Osteocyte (in vitro differentiated cells): ENCODE data around the gene SLFN12L. TPM values are rescaled to one million over a fixed set of nuclear protein-coding genes. Genes with fewer than 3 reads are reported as not detected.
"Not testable (repeated sequence)": the region's sequence is repeated elsewhere in the genome, so short reads cannot be mapped to it uniquely, and the experiment has no call there.

ENCODE experiments used
- DNase-seq: peaks from one replicate; pipeline ENCODE4 v3.0.0; 2021; ENCODE audit warnings: mixed read lengths; ENCODE audit not compliant: unreplicated experiment; ENCODE audit errors: extremely low spot score
- H3K27ac Mint-ChIP-seq: one replicate; pipeline ENCODE4 v1.8.0; 2021; ENCODE audit warnings: mild to moderate bottlenecking, mixed read lengths; ENCODE audit not compliant: unreplicated experiment
- H3K27me3 Mint-ChIP-seq: one replicate; pipeline ENCODE4 v1.8.0; 2021; ENCODE audit warnings: mixed read lengths; ENCODE audit not compliant: unreplicated experiment
- H3K36me3 Mint-ChIP-seq: one replicate; pipeline ENCODE4 v1.8.0; 2021; ENCODE audit warnings: mixed read lengths; ENCODE audit not compliant: unreplicated experiment
- H3K4me1 Mint-ChIP-seq: one replicate; pipeline ENCODE4 v1.8.0; 2021; ENCODE audit warnings: mixed read lengths; ENCODE audit not compliant: unreplicated experiment
- H3K4me3 Mint-ChIP-seq: one replicate; pipeline ENCODE4 v1.8.0; 2021; ENCODE audit warnings: mild to moderate bottlenecking, moderate library complexity, mixed read lengths; ENCODE audit not compliant: unreplicated experiment
- H3K9me3 Mint-ChIP-seq: one replicate; pipeline ENCODE4 v1.8.0; 2021; ENCODE audit warnings: mixed read lengths; ENCODE audit not compliant: unreplicated experiment
- total RNA-seq: library from RNA; stranded (reverse); gene quantifications from 2 replicates; pipeline ENCODE4 v1.2.1, GENCODE V29; 2021
- TF ChIP-seq, protein P1 (sequence below): fragments of 200-600 bp; sonication (generic); IDR thresholded peaks from 2 replicates; pipeline ENCODE4 v1.5.0; 2021; ENCODE audit warnings: antibody characterized with exemption, mild to moderate bottlenecking, moderate library complexity

Gene SLFN12L
- total RNA-seq, 1 donor from 2014 or later: not detected

DNA sequence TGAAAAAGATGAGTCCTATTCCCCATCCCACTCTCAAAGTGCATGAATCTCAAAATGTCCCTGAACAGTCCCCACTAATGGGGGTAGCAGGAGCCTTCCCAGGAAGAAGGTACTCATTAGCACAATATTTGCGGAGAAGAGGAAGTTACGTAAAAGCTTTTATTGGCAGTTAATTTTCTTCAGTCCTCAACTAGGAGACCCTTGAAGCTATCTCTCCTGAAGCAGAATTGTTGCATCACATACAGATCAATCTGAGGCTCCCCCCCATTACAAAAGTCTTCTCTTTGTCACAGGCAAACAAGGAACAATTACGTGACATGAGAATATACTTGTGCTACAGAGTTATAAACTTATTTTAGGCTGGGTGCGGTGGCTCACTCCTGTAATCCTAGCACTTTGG is 14.2 kb downstream of the SLFN12L start:
- Mint-ChIP-seq H3K9me3 (peaks cover 6% of the 10 kb centered on the region), H3K36me3 (no peaks in the 10 kb centered on the region), H3K27ac (no peak overlapping the region), H3K4me1 (no peaks in the 10 kb centered on the region), H3K4me3 (no peak overlapping the region), H3K27me3 (peaks cover 60% of the 10 kb centered on the region)
- TF ChIP-seq, protein P1, sequence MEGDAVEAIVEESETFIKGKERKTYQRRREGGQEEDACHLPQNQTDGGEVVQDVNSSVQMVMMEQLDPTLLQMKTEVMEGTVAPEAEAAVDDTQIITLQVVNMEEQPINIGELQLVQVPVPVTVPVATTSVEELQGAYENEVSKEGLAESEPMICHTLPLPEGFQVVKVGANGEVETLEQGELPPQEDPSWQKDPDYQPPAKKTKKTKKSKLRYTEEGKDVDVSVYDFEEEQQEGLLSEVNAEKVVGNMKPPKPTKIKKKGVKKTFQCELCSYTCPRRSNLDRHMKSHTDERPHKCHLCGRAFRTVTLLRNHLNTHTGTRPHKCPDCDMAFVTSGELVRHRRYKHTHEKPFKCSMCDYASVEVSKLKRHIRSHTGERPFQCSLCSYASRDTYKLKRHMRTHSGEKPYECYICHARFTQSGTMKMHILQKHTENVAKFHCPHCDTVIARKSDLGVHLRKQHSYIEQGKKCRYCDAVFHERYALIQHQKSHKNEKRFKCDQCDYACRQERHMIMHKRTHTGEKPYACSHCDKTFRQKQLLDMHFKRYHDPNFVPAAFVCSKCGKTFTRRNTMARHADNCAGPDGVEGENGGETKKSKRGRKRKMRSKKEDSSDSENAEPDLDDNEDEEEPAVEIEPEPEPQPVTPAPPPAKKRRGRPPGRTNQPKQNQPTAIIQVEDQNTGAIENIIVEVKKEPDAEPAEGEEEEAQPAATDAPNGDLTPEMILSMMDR: no peak
- no peak for DNase-seq

GRCh38 chr17:35521654-35522256 is 15.7 kb downstream of the SLFN12L start:
- peaks cover 60% of the 10 kb centered on the region for H3K27me3 Mint-ChIP-seq
- H3K4me1 Mint-ChIP-seq, H3K36me3 Mint-ChIP-seq, DNase-seq, H3K9me3 Mint-ChIP-seq, H3K27ac Mint-ChIP-seq, H3K4me3 Mint-ChIP-seq: not testable (repeated sequence)

DNA sequence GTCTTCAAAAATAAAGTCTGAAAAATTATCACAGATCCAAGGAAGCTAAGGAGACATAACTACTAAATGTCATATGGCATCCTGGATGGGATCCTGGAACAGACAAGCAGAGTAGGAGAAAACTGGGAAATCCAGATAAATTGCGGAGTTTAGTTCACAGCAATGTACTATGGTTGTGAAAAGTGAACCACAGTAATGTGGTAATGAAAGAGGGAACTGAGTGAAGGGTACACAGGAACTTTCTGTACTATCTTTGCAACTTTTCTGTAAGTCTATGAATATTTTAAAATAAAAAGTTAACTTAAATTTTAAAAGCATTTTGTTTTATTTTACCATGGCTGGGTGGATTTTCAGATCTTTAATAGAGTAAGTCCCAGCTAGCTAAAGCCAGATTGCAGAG is 16.3 kb downstream of the SLFN12L start:
- H3K36me3 Mint-ChIP-seq: no peaks in the 10 kb centered on the region
- H3K4me1 Mint-ChIP-seq: no peaks in the 10 kb centered on the region
- TF ChIP-seq, protein P1: no peak
- peaks cover 6% of the 10 kb centered on the region for H3K9me3 Mint-ChIP-seq
- no peak for DNase-seq
- H3K27me3 Mint-ChIP-seq: peaks cover 58% of the 10 kb centered on the region
- H3K27ac Mint-ChIP-seq: no peak overlapping the region
- no peak overlapping the region for H3K4me3 Mint-ChIP-seq

GRCh38 chr17:35519906-35520442 is 17.5 kb downstream of the SLFN12L start:
- no peaks in the 10 kb centered on the region for H3K4me1 Mint-ChIP-seq
- no peak overlapping the region for H3K4me3 Mint-ChIP-seq
- TF ChIP-seq, protein P1: no peak
- H3K36me3 Mint-ChIP-seq: no peaks in the 10 kb centered on the region
- no peak for DNase-seq
- peaks cover 2% of the 10 kb centered on the region for H3K9me3 Mint-ChIP-seq
- peaks cover 55% of the 10 kb centered on the region for H3K27me3 Mint-ChIP-seq
- H3K27ac Mint-ChIP-seq: no peak overlapping the region

- Mint-ChIP-seq H3K36me3 (no peaks in the 10 kb centered on the region), H3K4me1 (no peaks in the 10 kb centered on the region)
- TF ChIP-seq, protein P1: no peak
Measured at GRCh38 chr17:35519439-35519838, 18.0 kb downstream of the SLFN12L start.

DNA sequence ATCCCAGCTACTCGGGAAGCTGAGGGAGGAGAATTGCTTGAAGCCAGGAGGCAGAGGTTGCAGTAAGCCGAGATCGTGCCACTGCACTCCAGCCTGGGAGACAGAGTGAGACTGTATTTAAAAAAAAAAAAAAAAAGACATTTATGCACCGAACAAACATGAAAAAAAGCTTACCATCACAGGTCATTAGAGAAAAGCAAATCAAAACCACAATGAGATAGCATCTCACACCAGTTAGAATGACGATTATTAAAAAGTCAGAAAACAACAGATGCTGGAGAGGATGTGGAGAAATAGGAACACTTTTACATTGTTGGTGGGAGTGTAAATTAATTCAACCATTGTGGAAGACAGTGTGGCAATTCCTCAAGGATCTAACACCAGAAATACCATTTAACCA is 19.0 kb downstream of the SLFN12L start:
- not testable (repeated sequence) for H3K27ac Mint-ChIP-seq, H3K4me3 Mint-ChIP-seq, H3K36me3 Mint-ChIP-seq, H3K4me1 Mint-ChIP-seq, H3K9me3 Mint-ChIP-seq, DNase-seq
- peaks cover 53% of the 10 kb centered on the region for H3K27me3 Mint-ChIP-seq

More at GRCh38 chr17:35519439-35519838, 18.0 kb downstream of the SLFN12L start:
- Mint-ChIP-seq H3K27me3 (peaks cover 56% of the 10 kb centered on the region), H3K4me3 (no peak overlapping the region), H3K9me3 (no peaks in the 10 kb centered on the region), H3K27ac (no peak overlapping the region)
- no peak for DNase-seq
